Memory B cell (primary cell): Measurements from ENCODE around the gene VPS26B.
"Not testable (repeated sequence)": the region's sequence is repeated elsewhere in the genome, so short reads cannot be mapped to it uniquely, and the experiment has no call there.

Source experiments
- ATAC-seq: fragments of 150-1000 bp; cut with Tn5 transposase; 2 replicates; pipeline ENCODE4 v1.10.0; 2021; ENCODE audit warnings: low read depth, mild to moderate bottlenecking, moderate library complexity
- DNase-seq, 2 donors: peaks; one replicate each; pipeline ENCODE4 v3.0.0; 2022; ENCODE audit warnings: low spot score in 2 of 2
- H3K27ac Mint-ChIP-seq: one replicate; pipeline ENCODE4 v1.8.0; 2022; ENCODE audit warnings: mild to moderate bottlenecking, moderate library complexity, mixed read lengths
- H3K27me3 Mint-ChIP-seq: one replicate; pipeline ENCODE4 v1.8.0; 2022; ENCODE audit warnings: mixed read lengths
- H3K36me3 Mint-ChIP-seq: one replicate; pipeline ENCODE4 v1.8.0; 2022; ENCODE audit warnings: mild to moderate bottlenecking, mixed read lengths
- H3K4me1 Mint-ChIP-seq: one replicate; pipeline ENCODE4 v1.8.0; 2022; ENCODE audit warnings: mixed read lengths
- H3K4me3 Mint-ChIP-seq: one replicate; pipeline ENCODE4 v1.8.0; 2022; ENCODE audit warnings: mild to moderate bottlenecking, moderate library complexity, mixed read lengths
- H3K9me3 Mint-ChIP-seq: one replicate; pipeline ENCODE4 v1.8.0; 2022; ENCODE audit warnings: mixed read lengths

The VPS26B gene

DNA sequence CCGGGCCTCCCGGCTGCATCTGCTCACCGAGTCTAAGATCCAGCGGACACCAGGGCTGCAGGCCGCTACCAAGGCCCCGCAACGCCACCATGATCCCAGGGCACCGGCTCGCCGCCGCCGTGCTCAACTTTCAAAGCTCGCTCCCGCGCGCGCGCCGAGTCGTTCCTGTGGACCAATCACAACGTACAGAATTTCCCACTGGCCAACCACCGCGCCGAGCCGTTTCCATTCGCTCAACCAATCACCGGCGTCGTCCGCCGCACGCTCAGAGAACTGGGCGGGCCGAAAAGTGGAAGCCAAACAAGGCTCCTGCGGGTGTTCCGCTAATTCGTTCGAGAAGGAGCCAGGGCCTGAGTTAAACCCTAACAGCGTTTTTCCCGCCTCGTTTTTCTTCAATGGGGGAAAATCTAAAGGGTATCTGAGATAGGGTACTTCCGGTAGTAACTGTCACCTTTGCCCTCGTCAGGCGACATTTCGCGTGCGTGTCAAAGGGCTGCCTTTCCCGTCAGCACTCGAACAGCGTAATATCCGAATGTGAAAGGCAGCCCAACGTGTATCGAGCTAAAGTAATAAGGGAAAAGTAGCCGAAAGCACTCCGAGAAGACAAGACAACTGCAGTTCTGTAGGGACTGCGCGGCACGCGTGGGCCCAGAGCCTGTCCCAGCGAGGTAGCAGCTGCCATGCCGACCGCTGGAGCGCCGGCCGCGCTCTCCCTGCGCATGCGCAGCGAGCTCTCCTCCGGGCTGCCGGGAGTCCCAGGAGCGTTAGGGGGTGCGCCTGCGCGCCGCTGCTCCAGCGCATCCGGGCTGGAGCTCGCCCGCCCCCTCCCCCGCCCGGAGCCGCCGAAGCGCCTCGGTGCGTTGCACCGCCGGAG, at the start of gene VPS26B, which contains the start of gene NCAPD3:
Gene VPS26B (plus strand): TSS at position 836 of the 874 bp plus-strand sequence. CDS start 452 bp downstream, outside the sequence.
Gene NCAPD3 (minus strand): TSS at position 132 of the 874 bp plus-strand sequence. CDS start 41 bp downstream, at position 91.
- Mint-ChIP-seq H3K4me1 (peaks cover 32% of the 10 kb centered on the region), H3K36me3 (peaks cover 5% of the 10 kb centered on the region), H3K9me3 (no peaks in the 10 kb centered on the region), H3K27me3 (peaks cover 4% of the 10 kb centered on the region), H3K27ac (peak within 1 kb of the TSS; percentile 98), H3K4me3 (peak within 1 kb of the TSS; percentile 93)
- DNase-seq (peak; percentile 85 to 92), ATAC-seq (peak; percentile 78)

DNA sequence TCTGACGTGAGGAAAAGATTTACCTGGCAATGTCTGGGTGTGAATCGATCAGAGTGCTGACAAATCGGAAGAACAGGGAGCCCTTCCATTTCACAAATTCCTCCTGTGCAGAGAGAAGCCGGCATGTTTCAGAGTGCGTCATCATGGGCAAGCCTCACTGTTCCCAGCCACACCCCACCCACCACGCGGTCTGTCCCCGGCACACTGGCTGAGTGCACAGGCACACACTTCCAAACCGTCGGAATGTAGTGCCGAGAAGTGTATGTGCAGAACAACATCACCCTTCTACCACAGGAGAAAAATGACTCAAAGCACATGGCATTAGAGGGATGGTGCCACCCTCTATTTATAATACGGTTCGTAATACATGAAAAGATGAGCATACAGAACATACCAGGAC, 48.2 kb upstream of the VPS26B start:
- H3K27me3 Mint-ChIP-seq = no peaks in the 10 kb centered on the region
- ATAC-seq = no peak

DNA sequence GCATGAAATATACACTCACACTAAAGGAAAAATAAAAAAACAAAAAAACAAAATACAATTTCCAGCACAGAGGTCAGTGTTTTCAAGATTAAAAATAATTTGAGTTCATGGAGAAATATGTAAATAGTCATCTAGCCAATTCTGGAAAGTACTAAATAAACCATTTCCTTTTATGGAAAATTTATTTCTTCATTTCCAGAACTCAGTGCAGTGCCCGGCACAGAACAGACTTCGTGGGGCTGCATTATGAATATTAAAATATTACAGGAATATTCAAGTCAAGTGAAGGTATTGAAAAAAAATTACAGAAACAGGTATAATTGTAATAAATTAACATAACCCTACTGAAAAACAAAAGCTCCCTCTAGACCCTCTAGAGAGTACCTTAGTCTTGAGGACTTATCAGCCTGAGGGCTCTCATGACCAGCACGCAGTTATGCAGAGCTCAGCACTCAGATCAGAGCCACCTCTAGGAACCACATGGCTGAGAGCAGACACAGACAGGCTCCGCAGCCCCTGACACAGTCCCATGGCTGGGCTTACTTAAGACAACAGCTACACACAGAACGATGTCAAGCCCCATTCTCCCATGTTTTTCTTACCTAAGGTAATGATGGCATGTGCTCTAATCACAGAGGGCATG, 46.3 kb upstream of the VPS26B start:
- peaks cover 25% of the 10 kb centered on the region for H3K36me3 Mint-ChIP-seq
- no peak for ATAC-seq
- no peaks in the 10 kb centered on the region for H3K27me3 Mint-ChIP-seq
- no peak overlapping the region for H3K4me3 Mint-ChIP-seq
- H3K9me3 Mint-ChIP-seq = no peaks in the 10 kb centered on the region
- H3K27ac Mint-ChIP-seq = no peak overlapping the region
- no peaks in the 10 kb centered on the region for H3K4me1 Mint-ChIP-seq
- no peak for DNase-seq

More for the DNA sequence above, 48.2 kb upstream of the VPS26B start:
- Mint-ChIP-seq H3K36me3 (peaks cover 29% of the 10 kb centered on the region), H3K27ac (no peak overlapping the region), H3K4me3 (no peak overlapping the region), H3K4me1 (no peaks in the 10 kb centered on the region), H3K9me3 (no peaks in the 10 kb centered on the region)
- no peak for DNase-seq

DNA sequence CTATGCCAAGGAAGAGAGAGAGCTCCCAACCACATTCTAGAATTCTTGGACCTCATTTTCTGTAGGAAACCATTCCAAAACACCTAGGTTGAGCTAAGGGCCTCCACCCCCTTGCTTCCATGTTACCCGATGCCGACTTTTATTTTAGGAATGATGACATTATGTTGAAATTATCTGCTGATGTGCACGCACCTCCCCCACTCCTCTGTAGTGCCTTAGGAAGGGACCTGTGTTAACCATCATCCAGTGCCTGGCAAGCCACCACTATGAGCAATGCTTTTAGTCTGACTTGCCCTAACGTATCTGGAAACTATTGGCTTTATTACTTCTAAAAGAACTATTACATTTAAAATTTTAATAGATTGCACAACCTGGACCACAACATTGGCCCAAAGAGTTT, 42.8 kb upstream of the VPS26B start:
- H3K4me3 Mint-ChIP-seq = no peak overlapping the region
- H3K9me3 Mint-ChIP-seq = no peaks in the 10 kb centered on the region
- no peak overlapping the region for H3K27ac Mint-ChIP-seq
- no peaks in the 10 kb centered on the region for H3K4me1 Mint-ChIP-seq
- no peaks in the 10 kb centered on the region for H3K27me3 Mint-ChIP-seq
- DNase-seq (no peak), ATAC-seq (no peak)
- peaks cover 27% of the 10 kb centered on the region for H3K36me3 Mint-ChIP-seq

DNA sequence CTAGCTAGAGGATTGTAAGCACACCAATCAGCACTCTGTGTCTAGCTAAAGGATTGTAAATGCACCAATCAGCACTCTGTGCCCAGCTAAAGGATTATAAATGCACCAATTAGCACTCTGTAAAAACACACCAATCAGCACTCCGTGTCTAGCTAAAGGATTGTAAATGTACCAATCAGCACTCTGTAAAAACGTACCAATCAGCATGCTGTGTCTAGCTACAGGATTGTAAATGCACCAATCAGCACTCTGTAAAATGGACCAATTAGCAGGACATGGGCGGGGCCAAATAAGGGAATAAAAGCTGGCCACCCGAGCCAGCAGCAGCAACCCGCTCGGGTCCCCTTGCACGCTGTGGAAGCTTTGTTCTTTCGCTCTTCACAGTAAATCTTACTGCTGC, 36.4 kb upstream of the VPS26B start:
- H3K4me3 Mint-ChIP-seq, H3K9me3 Mint-ChIP-seq, H3K4me1 Mint-ChIP-seq, H3K27me3 Mint-ChIP-seq, ATAC-seq, H3K27ac Mint-ChIP-seq, DNase-seq: not testable (repeated sequence)
- H3K36me3 Mint-ChIP-seq = peaks cover 55% of the 10 kb centered on the region

DNA sequence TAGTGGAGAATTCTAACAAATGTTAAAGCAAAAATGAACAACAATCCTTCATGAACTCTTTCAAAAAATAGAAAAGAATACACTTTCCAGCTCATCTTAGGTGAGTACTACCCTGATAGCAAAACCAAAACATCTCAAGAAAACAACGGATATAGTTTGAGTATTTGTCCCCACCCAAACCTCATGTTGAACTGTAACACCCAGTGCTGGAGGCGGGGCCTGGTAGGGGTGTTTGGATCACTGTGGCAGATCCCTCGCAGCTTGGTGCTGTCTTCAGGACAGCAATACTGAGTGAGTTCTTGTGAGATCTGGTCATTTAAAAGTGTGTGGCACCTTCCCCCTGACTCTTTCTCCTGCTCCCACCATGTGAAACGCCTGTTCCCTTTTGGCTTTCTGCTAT, 27.7 kb upstream of the VPS26B start:
- H3K27ac Mint-ChIP-seq = no peak overlapping the region
- H3K4me3 Mint-ChIP-seq = no peak overlapping the region
- H3K36me3 Mint-ChIP-seq = peaks cover 41% of the 10 kb centered on the region

DNA sequence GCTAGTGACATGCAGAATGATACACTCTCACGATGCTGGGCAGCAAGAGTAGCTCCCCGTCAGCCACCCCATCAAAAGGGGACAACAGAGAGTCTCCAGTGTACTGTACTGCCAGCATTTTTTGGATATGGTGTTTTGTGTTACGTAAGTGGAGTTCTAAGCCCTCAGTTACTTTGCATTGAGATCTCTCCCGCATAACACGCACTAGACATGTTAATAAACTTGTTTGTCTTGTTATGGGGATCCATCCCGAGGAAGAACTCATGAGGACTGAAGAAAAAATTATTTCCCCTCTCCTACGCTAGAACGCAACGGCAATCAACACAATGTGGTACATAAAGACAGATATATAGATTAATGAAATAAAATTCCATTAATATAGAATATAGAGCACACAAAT, 24.9 kb upstream of the VPS26B start:
- Mint-ChIP-seq H3K4me1 (no peaks in the 10 kb centered on the region), H3K9me3 (no peaks in the 10 kb centered on the region), H3K36me3 (peaks cover 37% of the 10 kb centered on the region), H3K27me3 (no peaks in the 10 kb centered on the region), H3K4me3 (no peak overlapping the region), H3K27ac (no peak overlapping the region)
- ATAC-seq (no peak), DNase-seq (no peak)

More for the DNA sequence above, 27.7 kb upstream of the VPS26B start:
- no peak for DNase-seq
- Mint-ChIP-seq H3K27me3 (no peaks in the 10 kb centered on the region), H3K9me3 (no peaks in the 10 kb centered on the region), H3K4me1 (no peaks in the 10 kb centered on the region)
- ATAC-seq = no peak

DNA sequence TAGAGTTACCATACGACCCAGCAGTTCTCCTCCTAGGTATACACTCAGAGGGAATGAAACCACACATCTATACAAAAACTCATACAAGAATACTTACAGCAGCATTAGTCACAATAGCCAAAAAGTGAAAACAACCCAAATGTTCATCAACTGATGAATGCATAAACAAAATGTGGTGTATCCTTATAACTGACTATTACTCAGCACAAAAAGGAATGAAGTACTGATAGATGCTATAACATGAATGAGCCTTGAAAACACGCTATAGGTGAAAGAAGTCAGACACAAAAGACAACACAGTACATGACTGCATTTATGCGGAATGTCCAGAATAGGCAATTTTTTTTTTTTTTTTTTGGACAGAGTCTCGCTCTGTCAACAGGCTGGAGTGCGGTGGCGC, 23.8 kb upstream of the VPS26B start:
- Mint-ChIP-seq H3K4me3 (no peak overlapping the region), H3K27me3 (no peaks in the 10 kb centered on the region), H3K4me1 (no peaks in the 10 kb centered on the region)

DNA sequence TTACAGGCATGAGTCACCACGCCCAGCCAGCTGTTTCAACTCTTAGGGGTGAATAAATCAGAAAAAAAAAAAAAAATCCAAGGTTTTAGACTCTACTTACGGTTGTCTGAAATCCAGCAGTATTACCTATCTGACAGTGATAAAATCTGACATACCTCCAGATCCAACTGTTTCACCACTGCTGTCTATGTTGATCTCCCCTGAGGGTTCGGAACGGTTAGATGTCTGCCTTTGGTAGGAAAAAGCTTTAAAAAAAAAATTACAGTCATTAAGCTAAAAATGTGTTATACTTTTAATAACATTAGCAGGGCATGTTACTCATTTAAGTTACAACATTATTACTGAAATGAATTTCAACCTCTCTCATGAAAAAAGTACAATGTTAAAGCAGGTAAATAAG, 21.8 kb upstream of the VPS26B start:
- Mint-ChIP-seq H3K36me3 (peaks cover 33% of the 10 kb centered on the region), H3K27ac (no peak overlapping the region), H3K4me3 (no peak overlapping the region), H3K4me1 (no peaks in the 10 kb centered on the region), H3K27me3 (no peaks in the 10 kb centered on the region), H3K9me3 (no peaks in the 10 kb centered on the region)
- ATAC-seq (no peak), DNase-seq (no peak)

More for the DNA sequence above, 23.8 kb upstream of the VPS26B start:
- DNase-seq (no peak), ATAC-seq (no peak)
- H3K9me3 Mint-ChIP-seq = no peaks in the 10 kb centered on the region
- peaks cover 40% of the 10 kb centered on the region for H3K36me3 Mint-ChIP-seq
- H3K27ac Mint-ChIP-seq = no peak overlapping the region

DNA sequence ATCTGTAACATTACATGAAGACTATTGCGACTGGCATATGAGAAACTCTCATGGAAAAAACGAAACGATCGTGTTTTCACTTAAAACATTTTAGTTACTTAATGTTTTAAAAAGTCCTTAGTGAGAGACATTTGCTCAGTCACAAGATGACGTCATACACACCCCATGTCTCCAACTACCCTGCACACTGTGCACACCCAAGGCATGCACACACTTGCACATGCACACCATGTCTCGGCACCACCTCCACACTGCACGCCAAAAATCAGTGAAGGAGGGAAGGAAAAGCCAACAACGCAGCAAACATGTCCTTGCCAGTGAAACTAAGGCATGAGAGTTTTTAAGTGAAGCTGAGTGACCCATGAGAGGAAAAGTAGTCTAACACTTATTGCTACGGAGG, 18.7 kb upstream of the VPS26B start:
- H3K27ac Mint-ChIP-seq = peak overlapping the region; percentile 25
- H3K4me3 Mint-ChIP-seq = no peak overlapping the region
- H3K36me3 Mint-ChIP-seq = peaks cover 26% of the 10 kb centered on the region
- ATAC-seq = no peak
- H3K9me3 Mint-ChIP-seq = no peaks in the 10 kb centered on the region
- no peaks in the 10 kb centered on the region for H3K27me3 Mint-ChIP-seq
- no peaks in the 10 kb centered on the region for H3K4me1 Mint-ChIP-seq
- no peak for DNase-seq

DNA sequence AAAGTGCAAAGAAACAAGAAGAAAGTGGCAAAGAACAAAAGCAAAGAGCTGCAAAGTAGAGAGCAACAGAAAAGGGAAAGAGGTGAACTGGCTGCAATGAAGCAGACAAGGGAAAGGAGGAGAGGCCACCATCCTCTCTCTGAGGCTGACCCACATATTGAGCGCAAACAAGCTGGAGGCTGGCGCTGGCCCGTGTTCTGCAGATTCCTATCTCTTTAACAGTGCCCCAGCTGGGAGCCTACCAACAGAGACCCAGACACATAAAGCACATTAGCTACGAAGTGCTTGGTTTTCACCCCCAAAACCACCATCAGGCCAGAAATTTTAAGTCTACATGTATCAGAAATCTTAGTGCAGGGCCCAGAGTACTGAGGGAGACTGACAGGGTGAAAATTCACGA, 18.3 kb upstream of the VPS26B start:
- no peaks in the 10 kb centered on the region for H3K9me3 Mint-ChIP-seq
- no peaks in the 10 kb centered on the region for H3K4me1 Mint-ChIP-seq
- DNase-seq = no peak
- ATAC-seq = no peak
- no peaks in the 10 kb centered on the region for H3K27me3 Mint-ChIP-seq
- peak overlapping the region; percentile 25 for H3K27ac Mint-ChIP-seq
- peaks cover 26% of the 10 kb centered on the region for H3K36me3 Mint-ChIP-seq
- no peak overlapping the region for H3K4me3 Mint-ChIP-seq

DNA sequence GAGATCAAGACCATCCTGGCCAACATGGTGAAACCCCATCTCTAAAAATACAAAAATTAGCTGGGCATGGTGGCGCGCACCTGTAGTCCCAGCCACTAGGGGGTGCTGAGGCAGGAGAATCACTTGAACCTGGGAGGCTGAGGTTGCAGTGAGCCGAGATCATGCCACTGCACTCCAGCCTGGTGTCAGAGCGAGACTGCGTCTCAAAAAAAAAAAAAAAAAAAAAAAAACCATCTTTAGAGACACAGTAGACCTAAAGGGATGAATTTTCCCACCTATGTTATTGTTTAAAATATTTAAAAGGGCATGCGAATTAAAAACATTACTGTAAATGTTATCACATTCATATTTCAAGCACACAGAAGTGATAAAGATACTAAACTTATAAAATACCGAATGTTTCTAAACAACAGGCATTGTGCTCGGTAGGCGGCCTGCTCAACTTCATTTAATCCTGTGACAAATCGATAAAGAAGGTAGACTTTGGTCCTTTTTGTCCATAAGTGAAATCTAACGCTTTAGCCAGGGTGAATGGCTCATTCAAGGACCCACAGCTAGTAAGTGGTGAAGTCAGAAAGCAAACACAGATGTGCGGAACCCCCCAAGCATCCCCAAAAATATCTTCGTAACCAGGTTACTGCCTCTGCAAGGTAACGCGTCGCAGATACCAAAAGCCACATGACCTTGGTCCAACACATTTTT, 16.8 kb upstream of the VPS26B start:
- Mint-ChIP-seq H3K4me1 (no peaks in the 10 kb centered on the region), H3K36me3 (peaks cover 33% of the 10 kb centered on the region), H3K9me3 (no peaks in the 10 kb centered on the region), H3K27ac (no peak overlapping the region), H3K4me3 (no peak overlapping the region), H3K27me3 (no peaks in the 10 kb centered on the region)
- ATAC-seq (no peak), DNase-seq (peak; percentile 53 to 58)

DNA sequence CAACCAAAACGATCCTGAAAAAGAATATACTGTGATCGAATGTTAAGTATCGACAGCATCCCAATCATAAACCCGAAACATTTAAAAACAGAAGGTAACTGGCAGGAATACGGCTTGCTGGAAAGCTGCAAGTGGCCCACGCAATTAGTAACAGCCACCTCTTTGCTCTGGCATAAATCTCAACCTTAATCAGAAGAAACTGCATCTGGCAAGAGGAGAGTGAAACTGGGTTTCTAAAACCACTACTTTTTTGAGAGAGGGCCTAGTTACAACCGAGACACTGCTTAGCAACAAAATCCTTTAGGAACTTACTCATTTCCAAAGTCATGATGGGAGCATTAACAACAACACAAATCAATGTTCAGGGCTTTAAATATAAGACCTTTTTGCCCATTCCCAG, 8.6 kb upstream of the VPS26B start:
- Mint-ChIP-seq H3K4me3 (no peak overlapping the region), H3K36me3 (peaks cover 32% of the 10 kb centered on the region), H3K27ac (no peak overlapping the region), H3K4me1 (peaks cover 8% of the 10 kb centered on the region), H3K27me3 (no peaks in the 10 kb centered on the region), H3K9me3 (no peaks in the 10 kb centered on the region)
- DNase-seq = no peak
- no peak for ATAC-seq

DNA sequence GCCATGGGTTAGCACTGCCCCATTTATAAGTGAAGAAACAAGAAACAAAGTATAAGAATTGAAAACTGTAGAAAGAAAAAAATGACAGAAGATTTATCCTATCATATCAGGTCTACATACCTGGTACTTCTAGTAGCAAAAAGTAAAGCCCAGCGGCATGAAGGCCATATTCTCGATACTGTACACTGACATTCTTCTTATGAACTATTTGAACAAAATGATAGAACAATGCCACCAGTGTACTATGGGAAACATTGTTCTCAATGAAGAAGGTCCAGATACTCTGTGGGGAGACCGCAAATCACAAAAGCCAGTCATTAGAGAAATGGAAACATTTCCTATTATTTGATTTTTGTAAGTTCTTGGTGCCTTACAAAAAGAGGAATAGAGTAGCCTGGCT, 7.7 kb upstream of the VPS26B start:
- ATAC-seq (no peak), DNase-seq (no peak)
- Mint-ChIP-seq H3K36me3 (peaks cover 27% of the 10 kb centered on the region), H3K4me1 (peaks cover 8% of the 10 kb centered on the region), H3K4me3 (no peak overlapping the region), H3K9me3 (no peaks in the 10 kb centered on the region), H3K27ac (no peak overlapping the region), H3K27me3 (no peaks in the 10 kb centered on the region)
